PC-9 (cell line): ENCODE measurements around the gene MYBPH. TPM values are rescaled to one million over a fixed set of nuclear protein-coding genes. Genes with fewer than 3 reads are reported as not detected.

Source experiments
- BruUV-seq: library from RNA; stranded (reverse); fragments of 400-500 nt; replicated peaks from 2 replicates; lab custom pipeline; 2021; lab: Mats Ljungman, UMichigan
- CTCF ChIA-PET: fragments of 300-600 bp; sonication (Branson Sonifier 250); formaldehyde crosslinking; loops from one replicate; lab custom pipeline; 2022; ENCODE audit warnings: antibody characterized with exemption; lab: Charles Lee
- POLR2A ChIA-PET: fragments of 300-600 bp; sonication (Branson Sonifier 250); formaldehyde crosslinking; loops from one replicate; lab custom pipeline; 2022; ENCODE audit warnings: antibody characterized with exemption; ENCODE audit not compliant: unreplicated experiment; lab: Charles Lee
- DNase-seq, 2 experiments: peaks; one replicate each; pipeline versions ENCODE4 v3.0.0 to v3.0.0-alpha.2; 2015 to 2022; ENCODE audit warnings: mixed read lengths in 1 of 2
- H2AFZ ChIP-seq: fragments of 200-600 bp; sonication (generic); 2 replicates; pipeline ENCODE4 v1.8.1; 2017; ENCODE audit warnings: antibody characterized with exemption
- H3F3A ChIP-seq: fragments of 200-600 bp; sonication (generic); 2 replicates; pipeline ENCODE4 v1.8.1; 2017; ENCODE audit warnings: antibody characterized with exemption, mild to moderate bottlenecking, low read depth; ENCODE audit not compliant: insufficient read depth
- H3K27ac ChIP-seq: fragments of 200-600 bp; sonication (generic); 2 replicates; pipeline ENCODE4 v1.6.1; 2016; ENCODE audit warnings: mixed run types
- H3K27me3 ChIP-seq: fragments of 200-600 bp; sonication (generic); 2 replicates; pipeline ENCODE4 v1.6.1; 2016; ENCODE audit warnings: low read depth, mixed run types; ENCODE audit not compliant: insufficient read depth
- H3K36me3 ChIP-seq: fragments of 200-600 bp; sonication (generic); 2 replicates; pipeline ENCODE4 v1.6.1; 2016; ENCODE audit warnings: low read depth, mixed run types
- H3K4me1 ChIP-seq: fragments of 200-600 bp; sonication (generic); replicated peaks from 2 replicates; pipeline ENCODE4 v1.6.1; 2016; ENCODE audit warnings: mixed run types; ENCODE audit not compliant: insufficient read depth
- H3K4me2 ChIP-seq: fragments of 200-600 bp; sonication (generic); 2 replicates; pipeline ENCODE4 v1.6.1; 2017; ENCODE audit warnings: mixed run types
- H3K4me3 ChIP-seq: fragments of 200-600 bp; sonication (generic); 2 replicates; pipeline ENCODE4 v1.6.1; 2016; ENCODE audit warnings: mixed run types
- H3K79me2 ChIP-seq: fragments of 200-600 bp; sonication (generic); 2 replicates; pipeline ENCODE4 v1.6.1; 2017; ENCODE audit warnings: low read depth, mixed run types
- H3K9me2 ChIP-seq: fragments of 200-600 bp; sonication (generic); 2 replicates; pipeline ENCODE4 v1.8.1; 2017; ENCODE audit warnings: mild to moderate bottlenecking; ENCODE audit not compliant: insufficient read depth
- H3K9me3 ChIP-seq: fragments of 200-600 bp; sonication (generic); 2 replicates; pipeline ENCODE4 v1.8.1; 2016; ENCODE audit warnings: low read depth; ENCODE audit not compliant: insufficient read depth
- H4K20me1 ChIP-seq: fragments of 200-600 bp; sonication (generic); 2 replicates; pipeline ENCODE4 v1.8.1; 2017; ENCODE audit not compliant: insufficient read depth
- CTCF ChIP-seq: fragments of 200-600 bp; sonication (generic); conservative IDR thresholded peaks from 2 replicates; pipeline ENCODE4 v1.6.1; 2017; ENCODE audit warnings: mixed run types, antibody characterized with exemption, mild to moderate bottlenecking, moderate library complexity
- EZH2 ChIP-seq: fragments of 200-600 bp; sonication (generic); IDR thresholded peaks from 2 replicates; pipeline ENCODE4 v1.8.0; 2017; ENCODE audit warnings: antibody characterized with exemption, low read depth
- intact Hi-C: fragments of 100-400 bp; cut with micrococcal nuclease; formaldehyde crosslinking; loops from one replicate; pipeline ENCODE4 v1.10.0; 2022; ENCODE audit not compliant: unreplicated experiment
- total RNA-seq: library from RNA; stranded (reverse); gene quantifications from 2 replicates; pipeline ENCODE4 v1.2.3, GENCODE V29; 2021

The MYBPH gene
- total RNA-seq, 1 experiment from 2014 or later, result not detected

GRCh38 chr1:203126866-203127665 is 48.6 kb downstream of the MYBPH start:
- Histone ChIP-seq H2AFZ (peak overlapping the region; percentile 89), H4K20me1 (no peaks in the 10 kb centered on the region), H3K4me3 (peak overlapping the region; percentile 80), H3K4me1 (peaks cover 50% of the 10 kb centered on the region), H3K9me2 (no peaks in the 10 kb centered on the region), H3K4me2 (peak overlapping the region; percentile 100), H3K79me2 (no peaks in the 10 kb centered on the region; the same call in 1 of the 2 replicates), H3K27me3 (no peaks in the 10 kb centered on the region), H3K27ac (no peak overlapping the region), H3K9me3 (no peaks in the 10 kb centered on the region), H3K36me3 (no peaks in the 10 kb centered on the region), H3F3A (peaks cover 26% of the 10 kb centered on the region)
- POLR2A ChIA-PET, result no interaction called here
- TF ChIP-seq CTCF (no peak), EZH2 (no peak)
- intact Hi-C loops, result no loop called here
- DNase-seq, result no peak
- CTCF ChIA-PET, result interaction anchor here (0.6 to 1.7 kb wide), 4 partner anchors 9 to 45 kb away, joined by 3 to 14 read pairs (median 5); no protein-coding TSS in a partner anchor
- BruUV-seq, result no TSS peak

GRCh38 chr1:203126151-203126865 is 49.3 kb downstream of the MYBPH start:
- Histone ChIP-seq H3K27ac (no peak overlapping the region), H3K79me2 (no peaks in the 10 kb centered on the region), H3K4me2 (peak overlapping the region; percentile 100), H3K4me1 (peaks cover 45% of the 10 kb centered on the region), H4K20me1 (no peaks in the 10 kb centered on the region), H3K27me3 (no peaks in the 10 kb centered on the region), H2AFZ (no peak overlapping the region), H3K36me3 (no peaks in the 10 kb centered on the region), H3K9me3 (no peaks in the 10 kb centered on the region), H3K4me3 (no peak overlapping the region), H3F3A (peaks cover 26% of the 10 kb centered on the region), H3K9me2 (no peaks in the 10 kb centered on the region)
- intact Hi-C loops, result no loop called here
- TF ChIP-seq CTCF (no peak; the same call in 1 of the 2 replicates), EZH2 (no peak)
- ChIA-PET POLR2A (no interaction called here), CTCF (interaction anchor here (0.7 kb wide), 1 partner anchor 28 kb away, joined by 3 read pairs; no protein-coding TSS in a partner anchor)
- DNase-seq, result no peak
- no TSS peak for BruUV-seq

GRCh38 chr1:203124546-203125317 is 50.9 kb downstream of the MYBPH start:
- Histone ChIP-seq H3K79me2 (no peaks in the 10 kb centered on the region), H3K9me2 (no peaks in the 10 kb centered on the region), H3F3A (peaks cover 12% of the 10 kb centered on the region), H3K27ac (no peak overlapping the region), H3K27me3 (no peaks in the 10 kb centered on the region), H4K20me1 (no peaks in the 10 kb centered on the region), H3K4me2 (no peak overlapping the region; the same call in 1 of the 2 replicates), H2AFZ (no peak overlapping the region), H3K9me3 (no peaks in the 10 kb centered on the region), H3K36me3 (no peaks in the 10 kb centered on the region), H3K4me1 (peaks cover 32% of the 10 kb centered on the region), H3K4me3 (no peak overlapping the region)
- POLR2A ChIA-PET, result interaction anchor here (0.5 kb wide), 1 partner anchor 906 kb away, joined by 4 read pairs; no protein-coding TSS in a partner anchor
- intact Hi-C loops, result no loop called here
- CTCF ChIA-PET, result interaction anchor here (1.0 to 1.1 kb wide), 2 partner anchors 9 to 48 kb away, joined by 3 read pairs; no protein-coding TSS in a partner anchor
- TF ChIP-seq EZH2, result no peak
- no peak for TF ChIP-seq CTCF
- BruUV-seq, result no TSS peak
- DNase-seq, result no peak
